AG08395 (cell line): Measurements from ENCODE around the gene RTCB.

Experiments used
- DNase-seq: peaks from one replicate; pipeline ENCODE4 v3.0.0; 2012; ENCODE audit warnings: mixed read lengths, low spot score

Gene RTCB

DNA sequence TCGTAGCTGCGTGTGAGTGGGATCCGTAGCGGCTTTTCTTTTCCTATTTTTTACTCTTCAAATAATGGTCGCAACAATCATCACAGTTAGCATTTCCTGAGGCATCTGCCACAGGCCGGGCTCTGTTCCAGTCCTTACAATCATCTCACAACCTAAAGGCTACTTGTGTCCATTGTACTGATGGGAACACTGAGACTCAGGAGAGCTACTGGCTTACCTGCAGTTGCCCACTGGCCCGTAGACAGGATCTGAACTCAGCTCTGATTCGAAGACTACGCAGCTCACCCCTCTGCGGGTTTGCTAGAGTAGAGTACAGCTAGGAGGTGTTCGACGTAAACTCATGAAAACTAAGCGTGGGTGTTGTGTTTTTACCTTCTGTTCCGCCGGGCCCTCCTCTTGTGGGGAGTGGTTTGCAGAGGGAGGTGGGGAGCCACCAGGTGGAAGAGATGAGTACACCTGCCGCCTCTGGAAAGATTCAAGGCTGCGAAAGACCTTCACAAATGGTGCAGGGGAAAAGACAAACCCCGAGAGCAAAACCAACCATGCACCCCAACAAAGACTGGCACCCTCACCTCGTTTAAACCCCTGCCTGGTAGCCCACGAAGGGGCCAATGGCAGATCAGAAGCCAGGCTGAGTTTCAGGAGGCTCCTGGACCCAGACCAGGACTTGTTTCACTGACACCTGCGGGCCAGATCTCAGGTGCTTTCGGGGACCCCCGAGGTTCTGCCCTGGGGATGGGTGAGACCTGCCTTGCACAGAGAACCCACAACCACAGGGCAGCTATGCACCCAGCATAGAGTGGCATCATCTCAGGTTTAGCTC, 72.6 kb downstream of the RTCB start:
- DNase-seq = no peak

DNA sequence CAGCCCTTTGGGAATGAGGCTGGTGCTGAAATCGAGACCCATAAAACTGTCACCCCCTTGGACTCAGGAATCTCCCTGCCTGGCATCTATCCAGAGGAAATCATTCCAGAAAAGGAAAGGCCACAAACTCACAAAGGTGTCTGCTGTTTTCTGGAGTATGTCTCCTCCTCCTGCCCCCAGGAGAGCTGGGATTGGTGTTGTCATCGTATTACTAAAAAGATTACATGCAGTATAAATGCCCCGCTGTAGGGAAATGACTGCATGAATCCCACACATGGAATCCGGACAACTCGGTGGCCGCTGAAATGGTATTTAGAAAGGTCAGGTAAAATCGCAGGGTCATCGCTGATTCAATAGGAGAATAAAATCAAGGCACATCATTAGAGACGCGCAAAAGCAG, 73.3 kb downstream of the RTCB start:
- DNase-seq = no peak
